HL-60 (cell line): ENCODE measurements around the gene TMEM9.

Experiments used
- CTCF ChIP-seq: IDR thresholded peaks from one replicate; pipeline ENCODE4 v1.5.1; 2011; ENCODE audit warnings: low read length, control low read depth, inconsistent platforms; ENCODE audit not compliant: insufficient read depth
- GABPA ChIP-seq: IDR thresholded peaks from 2 replicates; pipeline ENCODE4 v1.6.1; 2012; ENCODE audit warnings: low read depth
- POLR2AphosphoS5 ChIP-seq: IDR thresholded peaks from 2 replicates; pipeline ENCODE4 v1.6.1; 2012; ENCODE audit warnings: low read depth
- SPI1 ChIP-seq: IDR thresholded peaks from 2 replicates; pipeline ENCODE4 v1.6.1; 2012; ENCODE audit warnings: low read depth, mild to moderate bottlenecking, borderline replicate concordance

GRCh38 chr1:201126832-201127754 is 27.2 kb downstream of the TMEM9 start, which contains the start of gene ASCL5:
- TF ChIP-seq CTCF (no peak), POLR2AphosphoS5 (no peak), SPI1 (no peak), GABPA (no peak)
